ENCODE measurements around the gene COL4A2. TPM values are rescaled to one million over a fixed set of nuclear protein-coding genes. Genes with fewer than 3 reads are reported as not detected.

COL4A2 gene
- not detected for total RNA-seq
- polyA plus RNA-seq: not detected

DNA sequence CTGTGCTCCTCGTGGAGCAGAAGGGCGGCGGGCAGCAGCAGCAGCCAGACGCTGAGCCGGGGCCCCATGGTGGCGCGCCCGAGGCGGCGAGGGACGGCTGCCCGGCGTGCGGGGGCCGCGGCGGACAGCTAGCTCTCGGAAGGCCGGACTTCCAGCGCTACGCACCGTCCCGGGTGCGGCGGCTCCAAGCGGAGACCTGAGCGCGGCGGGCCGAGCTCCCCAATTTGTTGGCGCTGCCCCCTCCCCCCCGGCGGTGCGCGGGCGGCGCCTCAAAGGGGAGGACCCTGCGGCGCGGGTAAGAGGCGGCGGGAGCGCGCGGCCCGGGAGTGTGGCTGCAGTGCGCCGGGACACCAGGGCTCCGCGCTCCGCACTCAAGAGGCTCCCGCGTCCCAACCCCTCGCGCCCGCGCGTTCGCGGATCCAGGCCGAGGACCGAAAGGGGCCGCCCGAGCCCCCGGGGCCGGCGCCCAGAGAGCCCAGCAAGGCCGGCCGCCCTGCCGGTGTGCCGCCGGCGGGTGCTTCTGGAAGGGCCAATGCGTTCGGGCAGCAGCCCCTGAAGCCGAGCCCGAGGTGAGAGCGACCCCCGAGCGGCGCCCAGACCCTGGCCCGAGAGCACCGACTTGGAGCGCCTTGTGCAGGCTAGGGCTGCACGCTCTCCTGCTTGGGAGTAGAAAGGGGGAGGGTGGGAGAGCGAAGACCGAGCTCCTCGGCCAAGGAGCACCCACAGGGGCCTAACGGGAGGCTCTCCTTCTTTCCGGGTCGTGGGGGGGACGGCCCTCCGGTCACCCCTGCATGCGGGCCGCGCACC lies at the start of gene COL4A2, which contains the start of gene COL4A1:
COL4A2 (plus strand) TSS at position 325 of the 807 bp plus-strand sequence. CDS start 620 bp downstream, outside the sequence.
COL4A1 (minus strand) TSS at position 198 of the 807 bp plus-strand sequence; CDS start at position 68, 130 bp downstream.
- H3K4me3 Mint-ChIP-seq: no peak within 1 kb of the TSS
- no peak for DNase-seq
- H3K36me3 Mint-ChIP-seq: no peaks in the 10 kb centered on the region
- H3K27me3 ChIP-seq (ENCODE audit: insufficient read depth, low read length, poor library complexity, severe bottlenecking): peaks cover 7% of the 10 kb centered on the region
- H3K27me3 Mint-ChIP-seq: peaks cover 34 to 66% of the 10 kb centered on the region in 2 donors
- H3K9me3 ChIP-seq (ENCODE audit: low read length): no peaks in the 10 kb centered on the region
- POLR2A ChIA-PET: no interaction called here
- peaks cover 0 to 11% (median 5%) of the 10 kb centered on the region in 3 donors for H3K4me1 Mint-ChIP-seq
- H3K36me3 ChIP-seq (ENCODE audit: insufficient read depth, low read length): no peaks in the 10 kb centered on the region
- H3K4me1 ChIP-seq (ENCODE audit: insufficient read depth, low read length): no peaks in the 10 kb centered on the region
- H3K27ac ChIP-seq (ENCODE audit: low read depth, low read length): no peak within 1 kb of the TSS
- H3K4me3 ChIP-seq (ENCODE audit: low read length): no peak within 1 kb of the TSS
- H3K27ac Mint-ChIP-seq: no peak within 1 kb of the TSS
- CTCF ChIA-PET: no interaction called here
- H3K9me3 Mint-ChIP-seq: no peaks in the 10 kb centered on the region

DNA sequence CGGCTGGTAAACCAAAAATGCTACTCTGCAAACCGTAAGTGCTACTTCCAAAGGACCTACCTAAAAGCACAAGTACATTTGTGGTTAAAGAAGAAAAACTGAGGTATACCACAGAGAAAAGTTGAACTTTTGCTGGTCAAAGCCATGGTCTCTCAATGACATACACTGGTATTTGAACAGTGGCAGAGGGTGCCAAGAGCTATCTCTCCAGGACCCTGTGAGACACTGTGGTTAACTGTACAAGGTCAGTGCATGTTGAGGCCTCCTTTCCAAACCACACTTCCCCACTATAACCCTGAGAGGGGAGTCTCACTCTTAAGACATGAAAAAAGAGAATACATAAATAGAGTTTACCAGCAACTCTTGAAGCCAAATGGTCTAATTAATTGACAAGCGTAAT lies 49.7 kb upstream of the COL4A2 start:
- POLR2A ChIA-PET: no interaction called here

DNA sequence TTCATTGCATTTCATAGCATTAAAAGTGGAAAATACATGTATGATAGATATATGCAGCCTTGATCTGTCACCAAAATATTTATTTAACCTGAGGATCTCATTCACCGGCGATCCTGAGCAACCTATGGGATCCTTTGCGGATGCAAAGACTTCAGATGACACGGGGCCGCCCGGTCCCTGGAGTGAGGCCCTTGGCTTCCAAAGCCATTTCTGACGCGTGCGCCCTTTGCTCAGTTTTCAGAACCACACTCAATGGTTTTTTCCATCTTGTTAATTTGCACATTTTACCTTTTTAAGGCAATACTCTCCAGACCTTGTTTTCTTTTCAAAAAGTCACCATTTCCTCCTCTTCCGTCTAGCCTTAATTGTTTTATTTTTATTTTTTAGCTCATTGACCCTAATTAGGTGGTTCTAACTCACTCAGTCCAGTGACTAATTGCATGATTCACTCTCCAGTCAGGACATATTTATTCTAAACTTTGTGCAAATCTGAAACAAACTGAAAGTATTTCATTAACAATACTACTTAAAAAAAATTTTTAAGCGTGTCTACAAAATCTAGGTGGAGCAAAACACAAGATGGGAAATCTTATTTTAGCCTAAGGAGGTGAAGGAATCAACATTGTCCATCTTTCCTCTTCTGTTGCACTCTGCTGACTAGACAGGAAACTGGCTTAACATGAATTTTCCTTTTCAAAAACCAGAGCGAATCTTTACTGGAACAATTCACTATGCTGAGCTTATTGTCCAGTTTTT lies 48.0 kb upstream of the COL4A2 start:
- no peak for DNase-seq
- Histone ChIP-seq H3K4me3 (ENCODE audit: low read length) (no peak overlapping the region), H3K27me3 (ENCODE audit: insufficient read depth, low read length, poor library complexity, severe bottlenecking) (no peaks in the 10 kb centered on the region), H3K27ac (ENCODE audit: low read depth, low read length) (no peak overlapping the region), H3K36me3 (ENCODE audit: insufficient read depth, low read length) (no peaks in the 10 kb centered on the region), H3K4me1 (ENCODE audit: insufficient read depth, low read length) (no peaks in the 10 kb centered on the region), H3K9me3 (ENCODE audit: low read length) (no peaks in the 10 kb centered on the region)
- no peak overlapping the region for H3K27ac Mint-ChIP-seq
- CTCF ChIA-PET: no interaction called here
- no peaks in the 10 kb centered on the region for H3K4me1 Mint-ChIP-seq
- H3K9me3 Mint-ChIP-seq: peaks cover 0 to 5% (median 1%) of the 10 kb centered on the region in 5 donors
- POLR2A ChIA-PET: no interaction called here
- no peak overlapping the region for H3K4me3 Mint-ChIP-seq
- H3K36me3 Mint-ChIP-seq: no peaks in the 10 kb centered on the region
- peaks cover 4 to 21% of the 10 kb centered on the region in 2 donors for H3K27me3 Mint-ChIP-seq

More for the DNA sequence above, 49.7 kb upstream of the COL4A2 start:
- Mint-ChIP-seq H3K9me3 (peaks cover 0 to 5% (median 1%) of the 10 kb centered on the region in 5 donors), H3K4me1 (no peaks in the 10 kb centered on the region), H3K27me3 (peaks cover 4 to 14% of the 10 kb centered on the region in 2 donors), H3K36me3 (no peaks in the 10 kb centered on the region), H3K4me3 (no peak overlapping the region), H3K27ac (no peak overlapping the region)
- Histone ChIP-seq H3K4me3 (ENCODE audit: low read length) (no peak overlapping the region), H3K9me3 (ENCODE audit: low read length) (no peaks in the 10 kb centered on the region), H3K4me1 (ENCODE audit: insufficient read depth, low read length) (no peaks in the 10 kb centered on the region), H3K27ac (ENCODE audit: low read depth, low read length) (no peak overlapping the region), H3K36me3 (ENCODE audit: insufficient read depth, low read length) (no peaks in the 10 kb centered on the region), H3K27me3 (ENCODE audit: insufficient read depth, low read length, poor library complexity, severe bottlenecking) (no peaks in the 10 kb centered on the region)
- CTCF ChIA-PET: no interaction called here
- DNase-seq: no peak

DNA sequence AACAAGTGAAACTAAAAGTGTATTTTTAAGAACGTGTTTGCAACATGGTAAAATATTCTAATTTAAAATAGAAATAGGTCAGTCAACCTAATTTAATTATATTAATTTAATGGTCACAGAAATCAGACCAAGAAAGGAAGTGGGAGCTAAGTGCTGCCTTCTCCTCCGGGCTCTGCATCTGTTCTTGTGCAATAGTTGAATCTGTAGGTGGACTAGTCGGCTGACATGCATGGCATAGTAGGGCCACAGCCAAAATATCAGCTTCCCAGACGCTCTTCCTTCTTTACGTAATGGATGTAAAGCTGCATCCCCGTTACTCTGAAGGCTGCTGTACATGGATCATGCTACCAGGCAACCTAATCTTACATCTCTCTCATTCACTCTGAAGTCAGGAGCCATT lies 47.4 kb upstream of the COL4A2 start:
- Histone ChIP-seq H3K27ac (ENCODE audit: low read depth, low read length) (no peak overlapping the region), H3K4me3 (ENCODE audit: low read length) (no peak overlapping the region), H3K9me3 (ENCODE audit: low read length) (no peaks in the 10 kb centered on the region), H3K4me1 (ENCODE audit: insufficient read depth, low read length) (no peaks in the 10 kb centered on the region), H3K27me3 (ENCODE audit: insufficient read depth, low read length, poor library complexity, severe bottlenecking) (no peaks in the 10 kb centered on the region), H3K36me3 (ENCODE audit: insufficient read depth, low read length) (no peaks in the 10 kb centered on the region)
- POLR2A ChIA-PET: no interaction called here
- no peak for DNase-seq
- no peaks in the 10 kb centered on the region for H3K36me3 Mint-ChIP-seq
- H3K9me3 Mint-ChIP-seq: peaks cover 0 to 5% (median 1%) of the 10 kb centered on the region in 5 donors
- peaks cover 4 to 22% of the 10 kb centered on the region in 2 donors for H3K27me3 Mint-ChIP-seq
- H3K4me1 Mint-ChIP-seq: no peaks in the 10 kb centered on the region
- H3K4me3 Mint-ChIP-seq: no peak overlapping the region
- H3K27ac Mint-ChIP-seq: no peak overlapping the region
- CTCF ChIA-PET: no interaction called here

DNA sequence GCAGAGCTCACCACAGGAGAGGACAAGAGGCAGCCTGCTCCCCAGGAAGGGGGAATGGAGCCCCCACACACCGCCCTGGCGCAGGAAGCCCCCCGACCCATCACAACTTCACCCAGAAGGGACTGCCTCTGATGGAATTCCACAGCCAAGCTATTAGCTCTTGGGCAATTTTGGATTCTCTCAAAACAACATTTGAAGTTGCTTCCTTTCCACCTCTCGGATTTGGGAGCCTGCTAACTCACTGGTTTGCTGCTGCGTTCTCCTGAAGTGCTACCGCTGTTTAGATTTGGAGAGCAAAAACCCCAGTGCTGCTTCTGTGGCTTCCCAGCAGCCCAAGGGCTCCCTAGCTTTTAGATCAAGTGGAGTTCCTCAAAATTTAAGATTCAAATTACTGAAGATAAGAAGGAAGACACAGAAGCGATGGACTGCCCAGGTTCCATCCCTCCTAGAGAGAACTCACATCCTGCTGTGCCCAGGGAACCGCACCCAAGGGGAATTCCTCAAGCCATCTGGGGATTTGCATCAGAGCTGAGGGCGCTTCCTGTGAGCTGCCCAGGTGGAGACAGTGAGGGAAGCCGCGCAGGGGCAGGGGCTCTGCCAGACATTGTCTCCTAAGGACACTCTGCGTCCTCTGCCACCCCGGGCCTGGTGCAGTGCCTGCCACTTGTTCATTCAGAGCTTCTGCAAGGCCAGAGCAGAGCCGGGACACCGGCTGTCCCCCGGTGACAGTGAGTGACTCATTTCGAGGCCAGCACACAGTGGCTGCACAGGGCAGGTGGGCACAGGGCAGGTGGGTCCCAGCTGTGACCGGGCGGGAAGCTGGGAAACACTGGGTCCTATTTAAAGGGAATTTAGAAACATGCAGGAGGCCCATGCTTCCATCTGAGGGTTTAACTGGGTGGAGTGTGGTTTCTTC lies 45.7 kb upstream of the COL4A2 start:
- no peaks in the 10 kb centered on the region for H3K4me1 ChIP-seq (ENCODE audit: insufficient read depth, low read length)
- H3K4me3 ChIP-seq (ENCODE audit: low read length): no peak overlapping the region
- no peaks in the 10 kb centered on the region for H3K4me1 Mint-ChIP-seq
- no peak for DNase-seq
- no peaks in the 10 kb centered on the region for H3K27me3 ChIP-seq (ENCODE audit: insufficient read depth, low read length, poor library complexity, severe bottlenecking)
- CTCF ChIA-PET: no interaction called here
- no peaks in the 10 kb centered on the region for H3K36me3 Mint-ChIP-seq
- no peaks in the 10 kb centered on the region for H3K9me3 ChIP-seq (ENCODE audit: low read length)
- H3K27ac ChIP-seq (ENCODE audit: low read depth, low read length): no peak overlapping the region
- peaks cover 0 to 1% (median 0%) of the 10 kb centered on the region in 5 donors for H3K9me3 Mint-ChIP-seq
- peaks cover 5 to 24% of the 10 kb centered on the region in 2 donors for H3K27me3 Mint-ChIP-seq
- no peak overlapping the region for H3K4me3 Mint-ChIP-seq
- H3K27ac Mint-ChIP-seq: no peak overlapping the region
- POLR2A ChIA-PET: no interaction called here
- H3K36me3 ChIP-seq (ENCODE audit: insufficient read depth, low read length): no peaks in the 10 kb centered on the region

DNA sequence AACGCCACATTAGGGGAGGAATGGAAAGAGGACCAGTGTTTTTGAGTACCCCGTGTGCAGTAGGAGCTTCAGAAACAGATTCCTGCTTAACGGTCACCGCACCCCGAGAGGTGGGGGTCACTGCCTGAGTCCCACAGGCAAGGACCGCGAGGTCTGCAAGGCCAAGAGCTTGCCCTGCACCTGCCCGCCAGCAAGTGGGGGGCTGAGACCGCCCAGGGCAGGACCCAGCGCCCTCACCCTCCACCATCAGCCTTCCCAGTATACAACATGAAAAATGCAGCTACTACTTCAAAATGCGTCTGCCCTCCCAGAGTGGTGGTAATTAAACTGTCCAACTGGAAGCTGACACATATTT lies 45.0 kb upstream of the COL4A2 start:
- Mint-ChIP-seq H3K36me3 (no peaks in the 10 kb centered on the region), H3K27me3 (peaks cover 5 to 24% of the 10 kb centered on the region in 2 donors), H3K4me3 (no peak overlapping the region), H3K4me1 (no peaks in the 10 kb centered on the region), H3K9me3 (peaks cover 0 to 1% (median 0%) of the 10 kb centered on the region in 5 donors), H3K27ac (no peak overlapping the region)
- H3K4me3 ChIP-seq (ENCODE audit: low read length): no peak overlapping the region
- CTCF ChIA-PET: no interaction called here
- DNase-seq: no peak
- no peaks in the 10 kb centered on the region for H3K36me3 ChIP-seq (ENCODE audit: insufficient read depth, low read length)
- no peaks in the 10 kb centered on the region for H3K4me1 ChIP-seq (ENCODE audit: insufficient read depth, low read length)
- no peaks in the 10 kb centered on the region for H3K27me3 ChIP-seq (ENCODE audit: insufficient read depth, low read length, poor library complexity, severe bottlenecking)
- no peak overlapping the region for H3K27ac ChIP-seq (ENCODE audit: low read depth, low read length)
- H3K9me3 ChIP-seq (ENCODE audit: low read length): no peaks in the 10 kb centered on the region
- POLR2A ChIA-PET: no interaction called here

DNA sequence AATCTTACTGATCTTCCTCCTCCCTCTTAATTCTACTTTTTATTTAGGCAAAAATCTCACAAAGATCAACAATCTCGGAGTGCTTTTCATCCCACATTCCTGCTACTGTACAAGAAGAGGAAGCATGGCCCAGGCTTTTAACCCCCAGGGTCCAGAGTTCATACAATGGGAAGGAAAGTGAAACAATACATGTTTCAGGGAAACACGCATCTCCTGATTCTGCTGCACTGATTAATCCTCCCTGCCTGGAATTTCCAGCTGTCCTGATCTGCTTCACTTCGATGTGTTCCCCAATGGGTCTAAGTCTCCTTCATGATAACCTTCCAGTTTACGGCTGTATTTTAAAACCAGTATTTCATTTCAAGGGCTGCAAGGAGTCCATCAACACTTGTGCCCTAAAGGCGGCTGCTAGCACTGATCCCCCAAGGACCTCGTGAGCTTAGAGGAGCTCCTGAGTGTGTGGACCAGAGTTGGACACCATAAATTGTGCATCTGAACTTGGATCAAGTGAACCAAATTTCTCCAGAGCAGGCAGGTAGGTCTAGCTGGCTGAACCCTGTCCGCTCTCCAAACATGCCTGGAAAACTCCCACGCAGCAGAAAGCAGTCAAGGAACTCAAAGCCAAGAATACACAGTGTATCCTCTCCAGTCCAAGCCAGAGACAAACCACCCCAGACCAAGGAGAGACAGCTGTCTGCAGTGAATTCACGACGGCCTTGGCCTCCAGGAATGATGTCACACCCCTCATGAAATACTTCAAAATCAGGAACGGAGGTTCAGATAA lies 44.4 kb upstream of the COL4A2 start:
- Histone ChIP-seq H3K4me3 (ENCODE audit: low read length) (no peak overlapping the region), H3K36me3 (ENCODE audit: insufficient read depth, low read length) (no peaks in the 10 kb centered on the region), H3K27me3 (ENCODE audit: insufficient read depth, low read length, poor library complexity, severe bottlenecking) (no peaks in the 10 kb centered on the region), H3K27ac (ENCODE audit: low read depth, low read length) (no peak overlapping the region), H3K9me3 (ENCODE audit: low read length) (no peaks in the 10 kb centered on the region), H3K4me1 (ENCODE audit: insufficient read depth, low read length) (no peaks in the 10 kb centered on the region)
- Mint-ChIP-seq H3K4me1 (no peaks in the 10 kb centered on the region), H3K27ac (no peak overlapping the region), H3K9me3 (peaks cover 0 to 1% (median 0%) of the 10 kb centered on the region in 5 donors), H3K27me3 (peaks cover 5 to 24% of the 10 kb centered on the region in 2 donors), H3K4me3 (no peak overlapping the region), H3K36me3 (no peaks in the 10 kb centered on the region)
- POLR2A ChIA-PET: no interaction called here
- no peak for DNase-seq
- CTCF ChIA-PET: no interaction called here
